Lung (tissue), 12 donors: ENCODE measurements around the gene GATB. TPM values are rescaled to one million over a fixed set of nuclear protein-coding genes. Genes with fewer than 3 reads are reported as not detected.

Experiments
- ATAC-seq: fragments of 200-7000 bp; cut with Tn5 transposase; one replicate; pipeline ENCODE4 v1.9.1; 2020; ENCODE audit warnings: moderate number of reproducible peaks; ENCODE audit not compliant: insufficient read depth, low FRiP score
- DNase-seq, 3 donors: peaks; one replicate each; pipeline ENCODE4 v3.0.0-alpha.2; 2013 to 2017
- H3K27ac ChIP-seq, 2 donors: one replicate each; pipeline ENCODE4 v1.5.1; 2013; ENCODE audit warnings: mild to moderate bottlenecking in 2 of 2, moderate library complexity in 2 of 2, control low read depth in 1 of 2, inconsistent platforms in 1 of 2, low read depth in 1 of 2, low read length in 1 of 2
- H3K27me3 ChIP-seq, 3 donors: one replicate each; pipeline ENCODE4 v1.5.1; 2013; ENCODE audit warnings: low read length in 2 of 3; ENCODE audit not compliant: control insufficient read depth in 3 of 3, insufficient read depth in 3 of 3
- H3K36me3 ChIP-seq, 4 donors: one replicate each; pipeline ENCODE4 v1.5.1; 2013; ENCODE audit warnings: low read length in 4 of 4, mild to moderate bottlenecking in 1 of 4, moderate library complexity in 1 of 4; ENCODE audit not compliant: control insufficient read depth in 4 of 4, insufficient read depth in 4 of 4
- H3K4me1 ChIP-seq, 5 donors: one replicate each; pipeline ENCODE4 v1.5.1; 2013; ENCODE audit warnings: low read length in 5 of 5, mild to moderate bottlenecking in 2 of 5, moderate library complexity in 1 of 5; ENCODE audit not compliant: control insufficient read depth in 5 of 5, insufficient read depth in 5 of 5
- H3K4me3 ChIP-seq: one replicate; pipeline ENCODE4 v1.5.1; 2013; ENCODE audit warnings: mild to moderate bottlenecking, control low read depth, moderate library complexity
- H3K9ac ChIP-seq, 2 donors: one replicate each; pipeline ENCODE4 v1.5.1; 2013; ENCODE audit warnings: low read length in 2 of 2, control low read depth in 1 of 2; ENCODE audit not compliant: insufficient read depth in 1 of 2
- H3K9me3 ChIP-seq, 4 donors: one replicate each; pipeline ENCODE4 v1.5.1; 2013; ENCODE audit warnings: low read length in 3 of 4, mild to moderate bottlenecking in 1 of 4, moderate library complexity in 1 of 4; ENCODE audit not compliant: control insufficient read depth in 4 of 4, insufficient read depth in 3 of 4
- CTCF ChIP-seq: IDR thresholded peaks from 2 replicates; pipeline ENCODE4 v1.5.1; 2012; ENCODE audit warnings: mild to moderate bottlenecking; ENCODE audit errors: control extremely low read depth, extremely low read depth
- WGBS, 2 donors: extraction: QIAGEN DNeasy Blood & Tissue Kit; methylation state at CpG; one replicate each; pipeline ENCODE4 v1.1.7; 2013; 5-methylcytosine and 5-hydroxymethylcytosine counted together
- polyA plus RNA-seq, 2 donors: library from polyadenylated mRNA; stranded (reverse); fragments of 200-250 nt; gene quantifications; one replicate each; pipeline ENCODE4 v1.2.1, GENCODE V29; 2013
- total RNA-seq, 2 donors: library from RNA; depleted of rRNA in 1 of 2; stranded (reverse); fragments of >200 nt in 1 of 2; gene quantifications; one replicate each; pipeline ENCODE4 v1.2.1, GENCODE V29; 2014 to 2021
- donor health status: control.
- donor health status: control.
- donor health status: Bipolar disorder and iron deficiency.
- donor health status: healthy.
- donor health status: DM: yes; HTN: yes; CAD: no.

GATB gene
- total and polyA plus RNA-seq, 4 donors: 11.0 to 18.4 (median 15.6) TPM

- ATAC-seq (no peak), DNase-seq (peak in 2 of 3 donors; percentile 10 to 17)
- Histone ChIP-seq H3K4me3 (no peak overlapping the region), H3K4me1 (peaks cover 0 to 4% (median 2%) of the 10 kb centered on the region in 5 donors), H3K27ac (no peak overlapping the region), H3K9ac (no peak overlapping the region), H3K36me3 (peaks cover 0 to 6% (median 0%) of the 10 kb centered on the region in 4 donors), H3K9me3 (no peaks in the 10 kb centered on the region), H3K27me3 (no peaks in the 10 kb centered on the region)
- no peak for TF ChIP-seq CTCF
Observed at GRCh38 chr4:151658959-151659600, 101.7 kb downstream of the GATB start.

- TF ChIP-seq CTCF: no peak
- no peak overlapping the region for H3K9ac ChIP-seq
- no peak overlapping the region for H3K4me3 ChIP-seq
- peaks cover 0 to 6% (median 0%) of the 10 kb centered on the region in 4 donors for H3K36me3 ChIP-seq
- no peak overlapping the region for H3K27ac ChIP-seq
- no peaks in the 10 kb centered on the region for H3K9me3 ChIP-seq
- H3K27me3 ChIP-seq: no peaks in the 10 kb centered on the region
- 94 to 95% methylated on average over 5 of the region's 5 CpGs for WGBS, 2 donors
- DNase-seq: no peak
- no peak for ATAC-seq
- peaks cover 0 to 4% (median 2%) of the 10 kb centered on the region in 5 donors for H3K4me1 ChIP-seq
Observed at GRCh38 chr4:151657896-151658295, 102.9 kb downstream of the GATB start.

- Histone ChIP-seq H3K4me1 (peaks cover 0 to 4% (median 0%) of the 10 kb centered on the region in 5 donors), H3K4me3 (no peak overlapping the region), H3K9me3 (no peaks in the 10 kb centered on the region), H3K27me3 (no peaks in the 10 kb centered on the region), H3K9ac (no peak overlapping the region), H3K36me3 (peaks cover 0 to 6% (median 0%) of the 10 kb centered on the region in 4 donors), H3K27ac (no peak overlapping the region)
- TF ChIP-seq CTCF: no peak
- 93 to 94% methylated on average over 8 of the region's 8 CpGs for WGBS, 2 donors
- ATAC-seq (no peak), DNase-seq (no peak)
Observed at GRCh38 chr4:151656058-151656457, 104.7 kb downstream of the GATB start.

- H3K27me3 ChIP-seq: no peaks in the 10 kb centered on the region
- ATAC-seq: no peak
Observed at GRCh38 chr4:151653548-151653918, 107.3 kb downstream of the GATB start.

More at GRCh38 chr4:151653548-151653918, 107.3 kb downstream of the GATB start:
- Histone ChIP-seq H3K27ac (no peak overlapping the region), H3K9ac (no peak overlapping the region), H3K4me3 (no peak overlapping the region), H3K36me3 (peaks cover 0 to 8% (median 0%) of the 10 kb centered on the region in 4 donors), H3K4me1 (no peaks in the 10 kb centered on the region), H3K9me3 (no peaks in the 10 kb centered on the region)
- 85 to 88% methylated on average over 7 of the region's 7 CpGs for WGBS, 2 donors
- DNase-seq: no peak
- TF ChIP-seq CTCF: no peak
